ENCODE results near the gene CDK2.
"Not testable (repeated sequence)": the region's sequence is repeated elsewhere in the genome, so short reads cannot be mapped to it uniquely, and the experiment has no call there.

The CDK2 gene

DNA sequence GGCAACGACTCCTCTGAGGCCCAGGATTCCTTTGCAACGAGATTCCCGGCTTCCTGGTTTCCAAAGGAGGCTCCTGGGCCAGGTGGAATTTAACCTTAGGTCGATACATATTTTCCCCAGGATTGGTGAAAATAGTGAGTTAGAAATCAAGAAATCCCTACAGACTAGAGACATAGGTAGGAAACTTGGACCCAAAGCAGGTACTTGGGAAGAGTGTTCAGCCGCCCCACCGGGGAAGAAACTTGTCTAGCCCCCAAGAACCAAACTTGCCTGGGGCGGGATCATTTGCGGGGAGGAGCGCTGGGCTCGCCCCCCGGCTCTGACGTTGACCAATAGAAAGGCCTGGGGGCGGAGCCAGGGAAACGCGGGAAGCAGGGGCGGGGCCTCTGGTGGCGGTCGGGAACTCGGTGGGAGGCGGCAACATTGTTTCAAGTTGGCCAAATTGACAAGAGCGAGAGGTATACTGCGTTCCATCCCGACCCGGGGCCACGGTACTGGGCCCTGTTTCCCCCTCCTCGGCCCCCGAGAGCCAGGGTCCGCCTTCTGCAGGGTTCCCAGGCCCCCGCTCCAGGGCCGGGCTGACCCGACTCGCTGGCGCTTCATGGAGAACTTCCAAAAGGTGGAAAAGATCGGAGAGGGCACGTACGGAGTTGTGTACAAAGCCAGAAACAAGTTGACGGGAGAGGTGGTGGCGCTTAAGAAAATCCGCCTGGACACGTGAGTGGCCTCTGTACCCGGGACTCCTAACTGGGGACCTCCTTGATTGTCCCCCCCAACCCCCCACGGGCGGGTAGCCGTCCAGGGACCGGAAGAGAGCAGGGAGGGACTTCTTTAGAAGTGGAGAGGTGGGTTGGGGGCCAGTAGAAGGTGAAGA lies at the start of gene CDK2:
CDK2 (plus strand) TSS at position 423 of the 874 bp plus-strand sequence; CDS start at position 602, 179 bp downstream.
- in situ Hi-C loops (cut with MboI; ENCODE audit: low pct_unique_long_range_greater_than_20kb, low sequenced_read_pairs, unreplicated experiment), result no loop called here
- TF ChIP-seq CTCF (IDR thresholded peaks at IDR 0.05; ENCODE audit: extremely low read depth, insufficient read depth, missing control alignments), result no peak
- peak; percentile 92 for DNase-seq (ENCODE audit: low spot score)

DNA sequence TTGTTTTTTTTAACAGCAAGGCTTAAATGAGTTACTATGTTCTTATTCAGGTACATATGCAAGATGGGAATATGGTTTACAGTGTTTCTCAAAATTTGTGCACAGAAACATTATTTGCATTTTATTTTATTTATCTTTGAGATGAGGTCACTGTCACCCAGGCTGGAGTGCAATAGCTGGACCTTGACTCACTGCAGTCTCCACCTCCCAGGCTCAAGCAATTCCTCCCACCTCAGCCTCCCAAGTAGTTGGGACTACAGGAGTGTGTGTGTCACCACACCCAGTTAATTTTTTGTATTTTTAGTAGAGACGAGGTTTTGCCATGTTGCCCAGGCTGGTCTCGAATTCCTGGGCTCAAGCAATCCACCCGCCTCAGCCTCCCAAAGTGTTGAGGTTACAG lies 47.6 kb upstream of the CDK2 start:
- in situ Hi-C loops (cut with MboI; ENCODE audit: low pct_unique_long_range_greater_than_20kb, low sequenced_read_pairs, unreplicated experiment); DNase-seq (ENCODE audit: low spot score): not testable (repeated sequence)

DNA sequence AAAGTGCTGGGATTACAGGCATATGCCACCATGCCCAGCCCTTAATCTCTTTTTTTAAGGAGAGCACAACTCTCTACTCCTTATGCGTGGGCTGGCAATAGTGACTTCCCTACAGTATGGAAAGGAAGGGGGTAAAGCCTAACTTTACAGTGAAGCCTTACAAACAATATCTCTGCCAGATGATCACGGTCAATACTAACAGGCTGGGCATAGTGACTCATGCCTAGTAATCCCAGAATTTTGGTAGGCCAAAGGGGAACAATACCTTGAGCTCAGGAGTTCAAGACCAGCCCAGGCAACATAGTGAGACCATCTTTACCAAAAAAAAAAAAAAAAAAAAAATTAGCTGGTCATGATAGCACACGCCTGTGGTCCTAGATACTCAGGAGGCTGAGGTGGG lies 44.5 kb upstream of the CDK2 start:
- TF ChIP-seq CTCF (IDR thresholded peaks at IDR 0.05; ENCODE audit: extremely low read depth, insufficient read depth, missing control alignments), result no peak
- in situ Hi-C loops (cut with MboI; ENCODE audit: low pct_unique_long_range_greater_than_20kb, low sequenced_read_pairs, unreplicated experiment), result no loop called here

DNA sequence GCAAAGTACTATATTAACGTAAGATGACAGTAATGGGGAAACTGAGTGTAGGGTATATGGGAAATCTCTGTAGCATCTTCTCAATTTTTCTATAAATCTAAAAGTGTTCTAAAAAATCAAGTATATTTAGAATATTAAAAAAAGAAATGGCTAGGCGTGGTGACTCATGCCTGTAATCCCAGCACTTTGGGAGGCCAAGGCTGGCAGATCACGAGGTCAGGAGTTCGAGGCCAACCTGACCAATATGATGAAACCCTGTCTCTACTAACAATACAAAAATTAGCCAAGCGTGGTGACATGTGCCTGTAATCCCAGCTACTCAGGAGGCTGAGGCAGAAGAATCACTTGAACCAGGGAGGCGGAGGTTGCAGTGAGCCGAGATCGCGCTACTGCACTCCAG lies 43.0 kb upstream of the CDK2 start:
- in situ Hi-C loops (cut with MboI; ENCODE audit: low pct_unique_long_range_greater_than_20kb, low sequenced_read_pairs, unreplicated experiment); DNase-seq (ENCODE audit: low spot score): not testable (repeated sequence)

More for the DNA sequence above, 44.5 kb upstream of the CDK2 start:
- DNase-seq (ENCODE audit: low spot score), result no peak

- in situ Hi-C loops (cut with MboI; ENCODE audit: low pct_unique_long_range_greater_than_20kb, low sequenced_read_pairs, unreplicated experiment), result no loop called here
- DNase-seq (ENCODE audit: low spot score), result no peak
- TF ChIP-seq CTCF (IDR thresholded peaks at IDR 0.05; ENCODE audit: extremely low read depth, insufficient read depth, missing control alignments), result no peak
These were observed 41.3 kb upstream of the CDK2 start for GRCh38 chr12:55925371-55925770.

DNA sequence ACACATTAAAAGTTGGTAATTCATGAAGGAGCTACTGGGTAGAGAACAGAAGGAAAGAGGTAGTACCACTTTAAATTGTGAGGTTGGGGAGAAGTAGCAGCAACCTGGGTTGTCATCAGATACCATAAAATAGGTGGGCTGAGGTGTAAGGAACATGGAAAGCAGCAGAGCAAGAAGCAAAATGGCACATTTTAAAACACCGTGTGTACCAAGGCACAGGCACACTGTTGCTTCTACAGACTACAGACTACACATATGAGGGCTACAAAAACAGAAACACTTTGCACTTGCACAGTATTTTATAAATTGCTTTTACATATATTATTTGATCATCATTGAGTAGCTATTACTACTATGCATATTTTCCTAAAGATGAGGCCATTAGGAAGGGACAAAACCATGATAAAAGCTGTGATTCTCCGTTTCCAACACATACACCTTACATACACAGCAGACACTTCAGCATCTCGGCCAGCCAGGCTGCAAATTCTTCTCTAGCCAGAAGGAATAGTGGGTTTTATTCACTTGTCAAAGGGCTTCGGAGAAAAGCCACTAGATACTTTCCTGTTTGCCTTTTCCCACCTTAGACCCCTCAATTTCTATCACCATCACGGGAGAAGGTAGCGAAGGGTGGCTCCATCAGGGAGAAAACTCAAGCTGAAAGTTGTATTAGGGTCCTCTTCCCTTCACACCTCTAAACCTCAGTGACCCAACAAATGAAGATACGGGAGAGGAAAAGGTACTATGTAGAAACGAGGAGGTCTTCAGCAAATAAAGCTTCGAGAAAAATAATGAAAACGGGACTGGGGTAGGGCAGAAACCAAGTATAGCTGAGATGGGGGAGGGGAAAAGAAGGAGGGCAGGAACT lies 40.5 kb upstream of the CDK2 start:
- no peak for TF ChIP-seq CTCF (IDR thresholded peaks at IDR 0.05; ENCODE audit: extremely low read depth, insufficient read depth, missing control alignments)
- no peak for DNase-seq (ENCODE audit: low spot score)
- in situ Hi-C loops (cut with MboI; ENCODE audit: low pct_unique_long_range_greater_than_20kb, low sequenced_read_pairs, unreplicated experiment), result no loop called here

DNA sequence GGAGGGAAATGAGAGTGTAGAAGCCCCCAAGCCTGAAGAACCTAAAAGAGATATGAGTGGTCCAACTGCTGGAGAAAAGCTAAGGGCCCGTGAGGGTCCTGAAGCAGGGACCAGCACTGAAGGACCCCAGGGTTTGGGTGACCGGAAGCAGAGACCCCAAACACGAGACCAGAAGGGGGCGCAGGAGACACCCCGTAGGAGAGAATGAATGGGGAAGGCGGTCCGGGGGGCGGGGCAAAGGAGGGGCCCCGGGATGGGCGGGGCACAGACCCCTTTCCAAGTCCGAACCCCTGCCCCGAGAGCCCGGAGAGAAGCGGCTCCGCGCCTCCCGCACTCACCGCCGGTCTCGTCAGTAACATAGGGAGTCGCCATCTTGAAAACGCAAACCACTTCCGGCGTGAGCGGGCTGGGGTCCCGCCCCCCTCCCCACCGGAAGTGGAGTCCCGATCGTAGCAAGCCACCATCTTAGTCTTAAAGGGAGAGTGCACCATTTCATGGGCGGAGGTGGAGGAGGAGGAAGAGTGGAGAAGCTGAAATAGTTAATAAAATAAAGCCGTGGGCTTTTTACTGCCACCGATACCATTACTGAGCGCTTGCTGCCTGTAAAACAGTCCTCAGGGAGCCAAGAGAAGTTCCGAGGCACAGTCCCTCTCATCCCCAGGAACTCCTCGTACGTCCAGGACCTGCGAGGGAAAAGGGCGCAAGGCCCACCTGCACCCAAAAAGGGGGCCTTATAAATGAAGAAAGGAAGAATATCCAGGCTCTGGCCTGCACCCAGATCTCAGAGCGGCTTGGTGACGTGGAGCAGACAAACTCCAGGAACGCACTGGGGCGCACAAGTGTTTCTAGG lies 39.7 kb upstream of the CDK2 start:
- in situ Hi-C loops (cut with MboI; ENCODE audit: low pct_unique_long_range_greater_than_20kb, low sequenced_read_pairs, unreplicated experiment), result no loop called here
- DNase-seq (ENCODE audit: low spot score), result peak; percentile 91
- TF ChIP-seq CTCF (IDR thresholded peaks at IDR 0.05; ENCODE audit: extremely low read depth, insufficient read depth, missing control alignments), result peak; percentile 63

Measured in GM13977 (cell line).